Esophagus squamous epithelium (tissue), 5 donors: ENCODE measurements around the gene SUPT7L. TPM values are rescaled to one million over a fixed set of nuclear protein-coding genes. Genes with fewer than 3 reads are reported as not detected.

Experiments
- DNase-seq: peaks from one replicate; lab custom pipeline; 2025; lab: John Stamatoyannopoulos, UW
- H3K27ac ChIP-seq, 4 donors: fragments of 200-600 bp; sonication (generic); one replicate each; pipeline ENCODE4 v1.5.1; 2016 to 2019; ENCODE audit warnings: mild to moderate bottlenecking in 1 of 4
- H3K27me3 ChIP-seq, 4 donors: fragments of 200-600 bp; sonication (generic); 1 replicate in 3 of 4; 2 replicates in 1 of 4; pipeline versions ENCODE4 v1.5.1 to v1.6.0; 2017 to 2021; ENCODE audit warnings: antibody characterized with exemption in 1 of 4
- H3K36me3 ChIP-seq, 3 donors: fragments of 200-600 bp; sonication (generic); one replicate each; pipeline ENCODE4 v1.5.1; 2016 to 2019
- H3K4me1 ChIP-seq, 3 donors: fragments of 200-600 bp; sonication (generic); one replicate each; pipeline ENCODE4 v1.5.1; 2017 to 2019
- H3K4me3 ChIP-seq, 4 donors: fragments of 200-600 bp; sonication (generic); 1 replicate in 3 of 4; 2 replicates in 1 of 4; pipeline ENCODE4 v1.5.1; 2016 to 2019; ENCODE audit warnings: mild to moderate bottlenecking in 2 of 4, moderate library complexity in 1 of 4
- H3K9me3 ChIP-seq, 3 donors: fragments of 200-600 bp; sonication (generic); one replicate each; pipeline ENCODE4 v1.5.1; 2016 to 2019
- CTCF ChIP-seq, 6 experiments: fragments of 450-650 bp in 4 of 6; fragments of 200-600 bp in 2 of 6; sonication (generic) in 2 of 6; IDR thresholded peaks; one replicate each; pipeline ENCODE4 v1.5.1; 2016 to 2019; ENCODE audit warnings: antibody characterized with exemption in 6 of 6, mild to moderate bottlenecking in 4 of 6, moderate library complexity in 4 of 6
- POLR2A ChIP-seq, 4 donors: fragments of 450-650 bp; IDR thresholded peaks; one replicate each; pipeline ENCODE4 v1.6.1; 2017; ENCODE audit warnings: antibody characterized with exemption in 4 of 4, mild to moderate bottlenecking in 4 of 4, moderate library complexity in 3 of 4
- WGBS, 2 donors: methylation state at CpG; one replicate each; pipeline ENCODE4 v1.1.5; 2018; 5-methylcytosine and 5-hydroxymethylcytosine counted together
- intact Hi-C: fragments of 100-400 bp; cut with DNase I; formaldehyde crosslinking; loops from one replicate; pipeline ENCODE4 v1.15.0; 2022
- total RNA-seq, 4 donors: library from RNA; depleted of rRNA; stranded (reverse); fragments of >200 nt; gene quantifications; one replicate each; pipeline ENCODE4 v1.1.0, GENCODE V29; 2016
- donor health status: DM: yes; HTN: yes; CAD: no.

Gene SUPT7L
- total RNA-seq, 4 donors from 2014 or later: 10.5 to 25.4 (median 14.2) TPM

GRCh38 chr2:27705851-27706622, 42.6 kb upstream of the SUPT7L start:
- intact Hi-C loops: no loop called here
- Histone ChIP-seq H3K4me3 (no peak overlapping the region), H3K36me3 (no peaks in the 10 kb centered on the region), H3K27me3 (no peaks in the 10 kb centered on the region), H3K27ac (peak overlapping the region; percentile 90 to 97 (median 93)), H3K9me3 (no peaks in the 10 kb centered on the region), H3K4me1 (peaks cover 7 to 58% (median 46%) of the 10 kb centered on the region in 3 donors)
- WGBS, 2 donors: 25 to 27% methylated on average over 3 to 4 of the region's 4 CpGs
- TF ChIP-seq POLR2A (IDR thresholded peaks at IDR 0.05): no peak
- no peak for TF ChIP-seq CTCF (IDR thresholded peaks at IDR 0.05)
- DNase-seq: no peak

GRCh38 chr2:27704342-27704876, 41.0 kb upstream of the SUPT7L start:
- intact Hi-C loops: no loop called here
- TF ChIP-seq CTCF (IDR thresholded peaks at IDR 0.05): no peak
- TF ChIP-seq POLR2A (IDR thresholded peaks at IDR 0.05): no peak
- peak overlapping the region; percentile 73 to 97 (median 93) for H3K27ac ChIP-seq

DNA sequence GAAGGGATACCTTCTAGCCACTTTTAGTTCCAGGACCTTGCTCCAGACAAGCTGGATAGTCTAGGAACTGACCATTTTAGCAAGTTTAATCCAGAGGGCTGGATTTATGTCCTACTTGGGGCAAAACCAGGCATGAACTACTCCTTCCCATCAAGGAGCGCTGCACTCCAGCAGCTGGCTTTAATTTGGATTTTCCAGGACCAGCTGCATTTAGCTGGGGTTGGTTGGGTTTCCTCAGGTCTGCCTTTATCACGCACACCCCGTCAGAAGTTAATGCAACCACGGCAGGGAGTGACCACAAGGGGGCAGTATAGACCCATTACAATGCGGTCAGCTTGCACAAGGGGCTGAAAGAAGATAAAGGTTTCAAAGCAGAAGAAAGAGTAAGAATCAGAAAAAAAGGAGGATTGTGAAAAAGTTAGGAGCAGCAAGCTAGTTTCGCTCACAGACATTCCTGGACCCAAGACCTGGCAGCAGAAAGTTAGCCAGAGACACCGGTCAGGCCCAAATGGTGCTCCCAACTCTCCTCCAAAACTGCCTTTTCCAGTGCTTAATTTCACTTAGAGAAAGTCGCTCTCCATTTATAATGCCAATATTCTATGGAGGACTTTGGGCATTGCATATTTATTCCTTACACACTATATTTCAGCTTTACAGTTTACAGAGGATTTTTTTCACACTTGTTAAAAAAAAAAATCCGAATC, 40.4 kb upstream of the SUPT7L start:
- intact Hi-C loops: no loop called here
- H3K9me3 ChIP-seq: no peaks in the 10 kb centered on the region
- peak overlapping the region; percentile 73 to 97 (median 93) for H3K27ac ChIP-seq
- 22 to 32% methylated on average over 7 to 9 of the region's 9 CpGs for WGBS, 2 donors
- peak; percentile 52 for DNase-seq
- H3K4me1 ChIP-seq: peaks cover 7 to 56% (median 46%) of the 10 kb centered on the region in 3 donors
- H3K4me3 ChIP-seq: no peak overlapping the region
- peaks cover 0 to 6% (median 0%) of the 10 kb centered on the region in 3 donors for H3K36me3 ChIP-seq
- H3K27me3 ChIP-seq: no peaks in the 10 kb centered on the region
- TF ChIP-seq CTCF (IDR thresholded peaks at IDR 0.05) (peak; percentile 91 to 99 (median 95)), POLR2A (IDR thresholded peaks at IDR 0.05) (no peak)

More at GRCh38 chr2:27704342-27704876, 41.0 kb upstream of the SUPT7L start:
- 67 to 82% methylated on average over 5 of the region's 5 CpGs for WGBS, 2 donors
- no peaks in the 10 kb centered on the region for H3K36me3 ChIP-seq
- peaks cover 7 to 56% (median 46%) of the 10 kb centered on the region in 3 donors for H3K4me1 ChIP-seq
- no peak for DNase-seq
- no peaks in the 10 kb centered on the region for H3K27me3 ChIP-seq
- H3K4me3 ChIP-seq: no peak overlapping the region
- no peaks in the 10 kb centered on the region for H3K9me3 ChIP-seq

DNA sequence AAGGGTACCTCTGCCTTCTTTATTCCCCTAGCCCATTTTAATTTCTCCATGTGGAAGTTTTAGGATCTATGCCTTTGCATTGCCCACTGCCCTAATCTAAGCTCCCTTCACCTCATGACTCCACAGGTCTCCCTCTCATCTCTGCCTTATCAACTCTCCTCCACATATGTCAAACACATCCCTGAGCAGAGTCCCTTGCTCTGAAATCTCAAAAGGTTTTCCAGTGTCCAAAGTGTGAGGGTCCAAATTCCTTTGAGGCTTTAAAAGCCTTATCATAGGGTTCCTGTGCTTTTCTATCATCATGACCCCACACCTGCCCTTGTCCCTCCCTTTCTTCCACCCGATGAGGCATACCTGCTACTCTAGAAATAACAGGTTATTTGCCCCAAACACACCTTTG, 38.9 kb upstream of the SUPT7L start:
- peaks cover 7 to 42% (median 32%) of the 10 kb centered on the region in 3 donors for H3K4me1 ChIP-seq
- no peak overlapping the region for H3K4me3 ChIP-seq
- intact Hi-C loops: no loop called here
- no peaks in the 10 kb centered on the region for H3K27me3 ChIP-seq
- 88 to 100% methylated on average over 1 of the region's 1 CpG for WGBS, 2 donors
- no peaks in the 10 kb centered on the region for H3K9me3 ChIP-seq
- H3K27ac ChIP-seq: no peak overlapping the region
- TF ChIP-seq CTCF (IDR thresholded peaks at IDR 0.05) (no peak), POLR2A (IDR thresholded peaks at IDR 0.05) (no peak)
- no peak for DNase-seq
- H3K36me3 ChIP-seq: peaks cover 0 to 16% (median 2%) of the 10 kb centered on the region in 3 donors
